ENCODE results near the gene BGN.

DNA sequence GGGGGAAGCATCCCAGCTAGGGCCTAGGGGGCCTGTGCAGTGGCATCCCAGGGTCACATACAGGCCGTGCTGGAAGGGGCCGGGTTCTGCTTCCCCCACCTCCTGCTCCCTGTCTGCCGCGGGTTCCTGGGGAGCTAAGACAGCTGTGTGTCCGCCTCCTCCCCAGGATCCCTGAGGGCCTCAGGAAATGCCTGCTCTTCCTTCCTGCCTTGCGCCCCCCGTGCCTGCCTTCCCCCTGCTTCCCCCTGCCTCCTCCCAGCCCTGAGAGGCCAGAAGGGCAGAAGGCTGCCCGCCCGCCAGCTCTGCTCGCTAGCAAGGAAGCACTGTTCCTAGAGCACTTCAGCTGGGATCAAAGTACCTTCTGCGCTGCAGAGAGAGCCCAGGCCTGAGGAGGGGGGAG is 2.9 kb upstream of the BGN start:
- TF ChIP-seq ZNF274 (IDR thresholded peaks at IDR 0.05; ENCODE audit: low read length) (no peak), ZNF274 (tag by site-specific recombination; IDR thresholded peaks at IDR 0.05; ENCODE audit: borderline replicate concordance) (no peak), ZBTB21 (tag by site-specific recombination; IDR thresholded peaks at IDR 0.05) (no peak)
